ENCODE data around the gene PIGA. TPM values are rescaled to one million over a fixed set of nuclear protein-coding genes. Genes with fewer than 3 reads are reported as not detected.
A peak's percentile ranks its signal among the peaks of the same experiment; 100 is the strongest.

PIGA gene
- total and polyA plus RNA-seq, 9 of the 15 experiments (the other 6 are each of a cell fraction or from before 2014, with no cell fraction given) = 14.8 to 36.9 (median 23.5) TPM

GRCh38 chrX:15299941-15300851, 35.1 kb downstream of the PIGA start:
- no peaks in the 10 kb centered on the region for H3K9me1 ChIP-seq (ENCODE audit: control insufficient read depth, insufficient read depth, low read length)
- WGBS (ENCODE audit: insufficient coverage, low coverage, missing lambda C conversion rate) = 2% methylated on average over 4 of the region's 4 CpGs
- H3K27ac ChIP-seq (ENCODE audit: extremely low read depth, low read depth, low read length) = no peak overlapping the region
- in situ Hi-C loops (cut with MboI) = no loop called here
- no peaks in the 10 kb centered on the region; a peak in 1 of 5 replicates for H3K4me1 ChIP-seq (replicated peaks in 1 of 2; ENCODE audit: control insufficient read depth in 2 of 2, insufficient read depth in 2 of 2, low read length in 2 of 2)
- DNase-seq (ENCODE audit: extremely low read depth in 1 of 4, low spot score in 3 of 4) (peak; percentile 10 to 27 (median 15)), FAIRE-seq (peak; percentile 6), ATAC-seq (no peak)
- no peaks in the 10 kb centered on the region for H4K20me1 ChIP-seq (replicated peaks; ENCODE audit: control insufficient read depth, insufficient read depth, low read length)
- H3K9me3 ChIP-seq (replicated peaks; ENCODE audit: control insufficient read depth, insufficient read depth, low read depth, low read length) = no peaks in the 10 kb centered on the region
- H3K9ac ChIP-seq (ENCODE audit: insufficient read depth in 1 of 2, low read depth in 2 of 2, low read length in 2 of 2) = no peak overlapping the region
- no peaks in the 10 kb centered on the region for H3K79me2 ChIP-seq (ENCODE audit: control insufficient read depth, insufficient read depth, low read length)
- intact Hi-C loops (cut with micrococcal nuclease) = loop anchor here (1.0 kb wide), 1 partner anchor 168 kb away; no protein-coding TSS in a partner anchor
- H3K4me3 ChIP-seq = no peak overlapping the region
- no peak overlapping the region for H3K4me2 ChIP-seq (ENCODE audit: insufficient read depth, low read length)
- H2AFZ ChIP-seq (ENCODE audit: low read depth, low read length) = no peak overlapping the region
- no peaks in the 10 kb centered on the region; a peak in 1 of 5 replicates for H3K27me3 ChIP-seq (ENCODE audit: control insufficient read depth in 2 of 2, insufficient read depth in 2 of 2, low read length in 2 of 2)
- no peaks in the 10 kb centered on the region for H3K36me3 ChIP-seq (ENCODE audit: control insufficient read depth, insufficient read depth, low read length)
- no TSS peak for BruUV-seq (replicated peaks)
- ChIA-PET POLR2A (no interaction called here), CTCF (ENCODE audit: low intra/inter-chr PET ratio) (interaction anchor here (1.9 kb wide), 1 partner anchor 265 kb away, joined by 5 read pairs; no protein-coding TSS in a partner anchor)
- TF ChIP-seq CTCF (IDR thresholded peaks at IDR 0.05 in 2 of 3, conservative IDR thresholded peaks at IDR 0.05 in 1 of 3; ENCODE audit: insufficient read depth in 2 of 3, low read depth in 1 of 3, low read length in 3 of 3) (peak; percentile 17 to 52 (median 51); a peak in 3 of 6 replicates), ZNF436 (CRISPR knock-in tag; IDR thresholded peaks at IDR 0.05) (no peak), EHMT2 (IDR thresholded peaks at IDR 0.05) (no peak), MCM7 (IDR thresholded peaks at IDR 0.05) (no peak), KLF1 (tag; IDR thresholded peaks at IDR 0.05) (no peak), HDAC2 (IDR thresholded peaks at IDR 0.05) (no peak), ZNF318 (IDR thresholded peaks at IDR 0.05; ENCODE audit: borderline replicate concordance in 1 of 2, low read depth in 1 of 2) (no peak), TEAD4 (IDR thresholded peaks at IDR 0.05; ENCODE audit: low read length) (no peak), TEAD4 (CRISPR knock-in tag; IDR thresholded peaks at IDR 0.05; ENCODE audit: borderline replicate concordance) (no peak), KLF10 (CRISPR knock-in tag; IDR thresholded peaks at IDR 0.05) (no peak), ZNF263 (CRISPR knock-in tag; IDR thresholded peaks at IDR 0.05; ENCODE audit: borderline replicate concordance) (no peak)
